ENCODE data around the gene ADAMTS13.
A peak's percentile ranks its signal among the peaks of the same experiment; 100 is the strongest.
"Not testable (repeated sequence)": the region's sequence is repeated elsewhere in the genome, so short reads cannot be mapped to it uniquely, and the experiment has no call there.

Gene ADAMTS13

GRCh38 chr9:133421615-133422542, at the start of gene ADAMTS13:
TSS of gene ADAMTS13 (plus strand) at chr9:133422367. CDS start at chr9:133422444, 77 bp downstream.
- DNase-seq = peak; percentile 50

DNA sequence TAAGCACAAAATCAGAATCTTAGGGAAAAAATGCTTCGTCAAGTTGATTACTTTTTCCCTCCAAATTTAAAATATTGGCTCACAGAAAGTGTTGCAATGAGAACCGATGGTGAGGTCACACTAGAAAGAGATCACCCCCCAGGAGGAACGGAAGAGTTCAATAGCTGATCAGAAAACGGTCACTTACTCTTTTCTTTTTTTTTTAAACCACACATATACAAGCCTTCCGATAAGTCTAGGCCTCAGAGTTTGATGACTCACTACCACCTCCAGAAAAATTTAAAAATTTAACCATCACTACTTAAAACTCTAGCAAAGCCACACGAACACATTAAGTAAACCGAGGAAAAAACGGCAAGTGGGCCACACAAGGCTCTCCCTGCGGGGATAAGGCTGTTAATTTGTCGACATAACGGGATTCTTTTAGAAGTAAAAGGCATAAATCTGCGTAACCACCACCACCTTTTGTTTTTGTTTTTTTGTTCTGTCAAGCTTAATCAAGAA, 47.5 kb upstream of the ADAMTS13 start:
- no peak for DNase-seq

DNA sequence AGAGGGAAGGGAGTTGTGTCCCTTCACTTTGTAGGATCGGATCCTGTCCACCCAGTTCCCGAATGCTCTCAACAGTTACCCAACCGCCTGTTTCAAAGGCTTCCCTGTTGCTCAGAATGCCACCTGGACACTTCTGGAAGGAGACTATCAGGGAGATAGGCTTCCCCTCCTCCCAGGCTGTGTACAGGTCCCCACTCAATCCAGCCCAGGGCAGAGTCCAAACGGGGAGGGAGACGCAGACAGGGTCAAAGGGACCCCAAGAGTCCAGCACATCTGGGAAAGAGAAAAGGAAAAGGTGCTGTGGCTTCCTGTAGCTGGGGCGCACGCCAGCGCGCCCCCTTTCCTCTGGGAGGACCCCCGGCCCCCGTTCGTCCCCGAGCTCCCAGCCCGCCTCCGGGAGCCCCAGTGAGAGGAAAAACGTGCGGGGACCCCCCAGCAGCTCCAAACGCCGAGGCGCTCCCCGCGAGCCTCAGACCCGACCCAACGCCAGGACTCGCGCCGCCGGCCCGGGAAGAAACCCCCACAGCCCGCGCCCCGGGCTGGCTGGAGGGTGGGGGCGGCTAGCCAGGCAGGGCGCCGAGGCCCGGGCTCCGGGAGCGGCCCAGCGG, 46.9 kb upstream of the ADAMTS13 start:
- DNase-seq = peak; percentile 48

- DNase-seq = peak; percentile 97
These were observed 46.2 kb upstream of the ADAMTS13 start, which contains the start of the genes STKLD1 and SURF4 for GRCh38 chr9:133375724-133376654. TSS of gene STKLD1 (plus strand) at chr9:133376366. CDS start at chr9:133376474, 108 bp downstream. TSS of gene SURF4 (minus strand) at chr9:133376060. CDS start at chr9:133375969, 91 bp downstream.

- DNase-seq = peak; percentile 11
These were observed 44.9 kb upstream of the ADAMTS13 start for GRCh38 chr9:133377280-133377679.

DNA sequence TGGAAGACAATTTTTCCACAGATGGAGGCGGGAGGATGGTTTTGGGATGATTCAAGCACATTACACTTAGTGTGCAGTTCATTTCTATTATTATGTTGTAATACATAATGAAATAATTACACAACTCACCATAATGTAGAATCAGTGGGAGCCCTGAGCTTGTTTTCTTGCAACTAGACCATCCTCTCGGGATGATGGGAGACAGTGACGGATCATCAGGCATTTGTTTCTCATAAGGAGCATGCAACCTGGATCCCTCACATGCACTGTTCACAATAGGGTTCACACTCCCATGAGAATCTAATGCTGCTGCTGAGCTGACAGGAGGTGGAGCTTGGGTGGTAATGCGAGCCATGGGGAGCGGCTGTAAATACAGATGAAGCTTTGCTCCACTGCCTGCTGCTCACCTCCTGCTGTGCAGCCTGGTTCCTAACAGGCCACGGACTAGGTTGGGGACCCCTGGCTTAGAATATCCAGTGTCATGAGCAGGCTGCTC, 44.4 kb upstream of the ADAMTS13 start:
- peak; percentile 78 for DNase-seq

- DNase-seq = no peak
These were observed 43.7 kb upstream of the ADAMTS13 start for GRCh38 chr9:133378408-133378962.

DNA sequence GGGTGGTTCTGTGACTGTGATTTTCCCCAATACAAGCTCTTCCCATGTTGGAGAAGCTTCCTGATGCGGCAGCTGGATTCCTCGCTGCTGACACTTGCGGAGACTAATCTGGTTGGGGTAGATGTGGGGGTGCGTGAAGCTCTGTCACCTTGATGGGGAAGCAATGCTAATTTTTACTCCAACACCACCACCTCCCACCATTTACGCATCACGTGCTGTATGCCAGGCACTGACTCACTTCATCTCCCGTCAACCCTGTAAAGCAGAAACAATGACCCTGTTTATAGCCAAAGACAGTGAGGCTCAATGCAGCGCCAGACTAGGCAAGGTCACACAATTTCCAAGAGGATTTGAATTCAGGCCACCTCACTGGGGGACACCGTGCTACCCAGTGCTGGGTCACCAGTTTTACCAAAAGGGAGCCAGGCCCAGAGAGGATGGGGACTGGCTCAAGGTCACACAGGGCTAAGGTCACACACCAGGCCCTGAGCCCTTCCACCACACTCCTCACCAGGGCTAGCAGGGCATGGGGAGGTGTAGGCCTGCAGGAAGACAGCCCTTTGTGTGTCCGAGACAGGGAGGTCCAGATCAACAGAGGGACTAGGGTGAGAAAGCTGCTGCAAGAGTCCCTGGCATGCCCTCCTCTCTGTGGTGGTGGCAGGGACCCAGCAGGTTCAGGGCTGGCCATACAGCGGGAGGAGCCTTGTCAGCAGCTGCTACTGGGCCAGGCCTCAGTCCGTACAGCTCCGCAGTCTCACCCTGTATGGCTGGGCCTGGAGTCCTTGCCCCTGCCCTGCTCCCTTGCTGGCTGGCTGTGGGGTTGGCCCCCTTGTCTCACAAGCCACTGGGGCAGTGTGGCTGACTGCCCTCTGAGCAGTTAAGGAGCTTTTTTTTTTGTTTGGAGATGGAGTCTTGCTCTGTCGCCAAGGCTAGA, 42.7 kb upstream of the ADAMTS13 start:
- no peak for DNase-seq

DNA sequence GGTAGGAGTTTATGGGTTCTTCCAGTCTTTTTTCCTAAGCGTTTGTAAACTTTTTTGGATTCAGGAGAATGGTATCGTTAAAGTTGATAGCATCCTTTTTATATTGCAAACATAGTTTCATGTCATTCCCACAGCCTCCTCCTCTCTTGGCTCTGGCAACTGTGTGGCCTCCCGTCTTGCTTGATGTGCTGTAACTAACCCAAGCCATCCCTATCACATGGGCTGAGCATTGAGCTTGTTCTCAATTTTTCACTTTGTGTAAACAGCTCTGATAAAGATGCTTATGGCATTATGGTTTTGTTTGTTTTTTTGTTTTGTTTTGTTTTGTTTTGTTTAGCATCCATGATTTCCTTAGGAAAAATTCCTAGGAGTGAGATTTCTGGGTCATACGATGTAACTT, 41.4 kb upstream of the ADAMTS13 start:
- DNase-seq = no peak

GRCh38 chr9:133382507-133383141, 39.5 kb upstream of the ADAMTS13 start:
- DNase-seq = no peak

GRCh38 chr9:133383438-133383837, 38.7 kb upstream of the ADAMTS13 start:
- DNase-seq = no peak

DNA sequence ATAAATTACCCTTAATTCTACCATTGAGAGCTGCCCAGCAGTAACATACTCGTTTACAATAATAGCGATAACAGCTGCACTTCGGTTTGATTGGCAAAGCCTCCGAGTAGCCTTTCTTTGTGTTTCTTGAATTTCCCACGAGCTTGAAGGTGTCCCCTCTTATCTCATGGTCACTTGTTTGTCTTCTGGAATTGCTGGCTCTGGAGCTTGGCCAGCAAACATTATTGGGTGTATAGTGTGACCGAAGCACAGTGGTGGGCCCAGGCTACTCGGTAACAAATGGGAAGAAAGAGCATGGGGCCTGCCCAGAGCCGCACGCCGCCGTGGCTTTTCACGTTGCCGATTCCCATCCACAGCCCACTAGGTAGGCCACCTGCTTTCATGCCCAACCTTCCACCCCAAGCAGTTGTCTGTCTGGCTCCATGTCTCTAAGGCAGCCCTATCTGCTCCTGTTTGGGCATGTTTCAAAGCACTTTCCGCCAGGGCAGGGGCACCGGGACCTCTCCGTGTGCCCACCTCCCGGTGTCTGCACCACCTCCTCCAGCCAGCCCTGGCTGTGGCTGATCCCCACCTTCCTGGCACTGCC, 37.3 kb upstream of the ADAMTS13 start:
- no peak for DNase-seq

- DNase-seq = no peak
These were observed 36.7 kb upstream of the ADAMTS13 start for GRCh38 chr9:133385452-133385851.

GRCh38 chr9:133386338-133386737, 35.8 kb upstream of the ADAMTS13 start:
- DNase-seq = no peak

GRCh38 chr9:133387680-133388079, 34.5 kb upstream of the ADAMTS13 start:
- no peak for DNase-seq

- DNase-seq = no peak
These were observed 33.1 kb upstream of the ADAMTS13 start for GRCh38 chr9:133389025-133389557.

GRCh38 chr9:133389562-133389961, 32.6 kb upstream of the ADAMTS13 start:
- DNase-seq = no peak

DNA sequence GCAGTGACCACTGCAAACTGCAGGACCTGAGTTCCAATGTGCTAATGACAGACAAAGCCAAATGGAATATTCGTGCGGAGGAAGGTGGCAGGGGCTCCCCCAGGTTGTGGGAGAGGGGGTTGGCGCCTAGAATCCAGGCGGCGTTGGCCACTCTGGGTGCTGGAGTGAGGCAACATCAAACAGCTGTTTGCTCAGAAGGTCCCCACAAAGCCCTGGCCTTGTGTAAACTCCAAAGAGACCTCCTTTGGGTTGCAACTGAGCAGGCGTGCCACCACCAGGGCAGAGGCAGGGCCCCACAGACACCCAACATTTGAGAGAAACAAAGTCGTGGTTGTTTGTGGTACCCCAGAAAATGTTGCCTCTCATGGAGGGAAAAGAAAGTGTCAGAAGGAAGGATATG, 31.5 kb upstream of the ADAMTS13 start:
- no peak for DNase-seq

DNA sequence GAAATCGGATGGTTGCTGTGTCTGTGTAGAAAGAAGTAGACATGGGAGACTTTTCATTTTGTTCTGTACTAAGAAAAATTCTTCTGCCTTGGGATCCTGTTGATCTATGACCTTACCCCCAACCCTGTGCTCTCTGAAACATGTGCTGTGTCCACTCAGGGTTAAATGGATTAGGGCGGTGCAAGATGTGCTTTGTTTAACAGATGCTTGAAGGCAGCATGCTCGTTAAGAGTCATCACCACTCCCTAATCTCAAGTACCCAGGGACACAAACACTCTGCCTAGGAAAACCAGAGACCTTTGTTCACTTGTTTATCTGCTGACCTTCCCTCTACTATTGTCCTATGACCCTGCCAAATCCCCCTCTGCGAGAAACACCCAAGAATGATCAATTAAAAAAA, 30.7 kb upstream of the ADAMTS13 start:
- DNase-seq = not testable (repeated sequence)

- not testable (repeated sequence) for DNase-seq
These were observed 29.9 kb upstream of the ADAMTS13 start for GRCh38 chr9:133392308-133392707.

Measured in NCI-H82 (cell line).